Measurements from ENCODE around the gene CYBA.
A peak's percentile ranks its signal among the peaks of the same experiment; 100 is the strongest.

CYBA gene

DNA sequence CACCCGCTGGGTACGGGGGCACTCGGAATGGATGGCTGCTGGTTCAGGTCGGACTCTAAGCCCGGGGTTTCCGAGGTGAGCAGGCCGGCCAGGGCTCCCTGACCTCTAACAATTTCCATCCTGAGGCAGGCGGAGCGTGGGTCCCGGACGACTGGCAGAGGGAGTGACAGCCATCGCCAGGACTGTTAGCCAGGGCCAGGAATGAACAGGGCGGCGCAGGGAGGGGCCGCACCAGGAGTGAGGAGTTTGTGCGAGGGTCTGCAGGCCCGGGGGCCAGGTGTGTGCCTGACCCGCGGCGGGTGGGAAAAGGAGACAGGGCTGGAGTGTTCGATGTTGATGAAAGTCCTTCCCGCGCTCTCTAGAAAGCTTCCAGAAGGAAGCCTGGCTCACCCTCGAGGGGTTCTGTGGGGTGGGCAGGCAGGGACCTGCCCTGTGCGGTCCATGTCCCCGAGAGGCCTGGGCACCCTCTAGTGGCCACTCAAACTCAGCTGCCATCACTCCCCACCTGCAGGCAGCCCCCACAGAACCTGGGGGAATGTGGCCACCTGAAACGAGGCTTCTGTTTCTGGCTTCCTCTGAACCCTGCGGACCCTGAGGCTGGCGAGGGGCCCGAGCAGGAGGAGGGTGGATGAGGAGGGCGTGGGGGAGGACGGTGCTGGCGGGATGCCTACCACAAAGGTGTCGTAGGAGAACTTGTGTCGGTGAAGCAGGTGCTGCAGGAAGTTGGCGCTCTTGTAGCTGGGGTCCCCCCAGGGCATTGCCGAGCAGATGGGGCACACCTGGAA lies 47.2 kb upstream of the CYBA start:
- Histone ChIP-seq H3K27ac (ENCODE audit: low read length) (no peak overlapping the region), H3K4me1 (ENCODE audit: low read length) (peaks cover 17% of the 10 kb centered on the region), H3K4me3 (ENCODE audit: low read length) (no peak overlapping the region), H3K79me2 (ENCODE audit: low read length) (peaks cover 10% of the 10 kb centered on the region; the same call in 1 of the 2 replicates), H3K27me3 (ENCODE audit: low read depth, low read length) (no peaks in the 10 kb centered on the region), H2AFZ (ENCODE audit: low read depth, low read length) (no peak overlapping the region), H3K4me2 (ENCODE audit: low read length) (no peak overlapping the region), H4K20me1 (ENCODE audit: insufficient read depth, low read length) (no peaks in the 10 kb centered on the region), H3K36me3 (replicated peaks; ENCODE audit: low read depth, low read length) (peaks cover 14% of the 10 kb centered on the region), H3K9ac (ENCODE audit: low read length) (no peak overlapping the region), H3K9me3 (ENCODE audit: insufficient read depth, low read length) (no peaks in the 10 kb centered on the region)
- no peak for TF ChIP-seq EZH2phosphoT487 (IDR thresholded peaks at IDR 0.05; ENCODE audit: low read depth)
- TF ChIP-seq, protein P1, sequence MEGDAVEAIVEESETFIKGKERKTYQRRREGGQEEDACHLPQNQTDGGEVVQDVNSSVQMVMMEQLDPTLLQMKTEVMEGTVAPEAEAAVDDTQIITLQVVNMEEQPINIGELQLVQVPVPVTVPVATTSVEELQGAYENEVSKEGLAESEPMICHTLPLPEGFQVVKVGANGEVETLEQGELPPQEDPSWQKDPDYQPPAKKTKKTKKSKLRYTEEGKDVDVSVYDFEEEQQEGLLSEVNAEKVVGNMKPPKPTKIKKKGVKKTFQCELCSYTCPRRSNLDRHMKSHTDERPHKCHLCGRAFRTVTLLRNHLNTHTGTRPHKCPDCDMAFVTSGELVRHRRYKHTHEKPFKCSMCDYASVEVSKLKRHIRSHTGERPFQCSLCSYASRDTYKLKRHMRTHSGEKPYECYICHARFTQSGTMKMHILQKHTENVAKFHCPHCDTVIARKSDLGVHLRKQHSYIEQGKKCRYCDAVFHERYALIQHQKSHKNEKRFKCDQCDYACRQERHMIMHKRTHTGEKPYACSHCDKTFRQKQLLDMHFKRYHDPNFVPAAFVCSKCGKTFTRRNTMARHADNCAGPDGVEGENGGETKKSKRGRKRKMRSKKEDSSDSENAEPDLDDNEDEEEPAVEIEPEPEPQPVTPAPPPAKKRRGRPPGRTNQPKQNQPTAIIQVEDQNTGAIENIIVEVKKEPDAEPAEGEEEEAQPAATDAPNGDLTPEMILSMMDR (IDR thresholded peaks at IDR 0.05; ENCODE audit: low read depth, low read length): peak; percentile 47

DNA sequence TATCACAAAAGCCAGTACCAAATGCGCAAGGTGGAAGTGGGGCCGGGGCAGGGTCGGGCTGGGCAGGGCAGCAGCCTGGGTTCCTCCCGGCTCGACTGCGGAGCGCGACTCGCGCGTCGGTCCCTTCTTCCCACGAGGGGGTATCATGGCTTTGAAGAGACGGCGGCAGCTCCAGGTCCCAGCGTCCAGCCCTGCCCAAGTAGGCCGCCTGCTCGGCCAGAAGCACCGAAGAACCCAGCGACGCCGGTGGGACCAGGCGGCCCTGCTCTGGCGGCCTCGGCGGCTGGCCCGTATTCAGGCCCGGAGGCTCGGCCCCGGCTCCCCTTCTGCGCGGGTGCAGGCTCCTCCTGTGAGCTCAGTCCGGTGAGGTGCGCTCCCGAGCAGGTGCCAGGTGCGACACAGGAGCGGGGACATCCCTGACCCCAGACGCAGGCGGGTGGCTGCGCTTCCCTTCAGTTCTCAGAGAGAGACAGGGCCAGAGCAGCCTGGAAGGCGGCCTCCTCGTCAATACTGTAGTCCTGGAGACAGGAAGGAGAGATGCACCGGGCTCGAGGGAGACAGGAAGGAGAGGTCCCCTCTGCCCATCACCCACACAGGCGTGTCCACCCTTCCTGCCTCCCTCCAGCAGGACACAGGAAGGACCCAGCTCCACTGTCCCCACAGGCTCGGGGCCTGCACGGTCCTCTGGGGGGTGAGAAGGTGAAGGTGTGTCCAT lies 46.4 kb upstream of the CYBA start:
- TF ChIP-seq EZH2phosphoT487 (IDR thresholded peaks at IDR 0.05; ENCODE audit: low read depth): no peak
- H3K79me2 ChIP-seq (ENCODE audit: low read length): peaks cover 8% of the 10 kb centered on the region; the same call in 1 of the 2 replicates
- H3K36me3 ChIP-seq (replicated peaks; ENCODE audit: low read depth, low read length): peaks cover 14% of the 10 kb centered on the region
- H3K9ac ChIP-seq (ENCODE audit: low read length): no peak overlapping the region
- H3K27ac ChIP-seq (ENCODE audit: low read length): no peak overlapping the region
- H3K4me1 ChIP-seq (ENCODE audit: low read length): peaks cover 18% of the 10 kb centered on the region
- H4K20me1 ChIP-seq (ENCODE audit: insufficient read depth, low read length): no peaks in the 10 kb centered on the region
- H2AFZ ChIP-seq (ENCODE audit: low read depth, low read length): no peak overlapping the region
- peaks cover 2% of the 10 kb centered on the region; the same call in 1 of the 2 replicates for H3K27me3 ChIP-seq (ENCODE audit: low read depth, low read length)
- no peak overlapping the region for H3K4me3 ChIP-seq (ENCODE audit: low read length)
- no peaks in the 10 kb centered on the region for H3K9me3 ChIP-seq (ENCODE audit: insufficient read depth, low read length)
- H3K4me2 ChIP-seq (ENCODE audit: low read length): no peak overlapping the region

DNA sequence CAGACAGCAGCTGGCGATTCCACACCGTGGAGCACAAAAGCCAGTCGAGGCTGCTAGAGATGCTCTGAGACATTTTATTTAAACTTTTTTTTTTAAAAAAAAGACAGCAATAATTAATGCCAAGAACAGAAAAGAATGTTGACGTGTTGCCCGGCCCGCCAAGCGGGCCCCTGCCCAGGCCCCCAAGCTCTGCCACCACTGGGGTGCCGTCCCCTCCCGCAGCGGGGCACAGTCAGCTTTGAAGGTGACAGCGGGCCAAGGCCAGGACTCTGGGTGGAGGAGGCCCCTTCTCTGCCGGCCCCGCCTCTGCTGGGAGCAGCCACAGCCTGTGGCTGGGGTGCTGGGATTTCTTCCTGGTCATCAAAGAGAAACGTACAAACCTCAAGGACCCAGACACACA lies 45.6 kb upstream of the CYBA start:
- Histone ChIP-seq H3K27me3 (ENCODE audit: low read depth, low read length) (peaks cover 4% of the 10 kb centered on the region; the same call in 1 of the 2 replicates), H2AFZ (ENCODE audit: low read depth, low read length) (no peak overlapping the region), H3K79me2 (ENCODE audit: low read length) (peaks cover 3% of the 10 kb centered on the region; the same call in 1 of the 2 replicates), H3K27ac (ENCODE audit: low read length) (no peak overlapping the region), H4K20me1 (ENCODE audit: insufficient read depth, low read length) (no peaks in the 10 kb centered on the region), H3K4me1 (ENCODE audit: low read length) (peaks cover 18% of the 10 kb centered on the region), H3K36me3 (replicated peaks; ENCODE audit: low read depth, low read length) (peaks cover 11% of the 10 kb centered on the region), H3K9me3 (ENCODE audit: insufficient read depth, low read length) (no peaks in the 10 kb centered on the region), H3K4me2 (ENCODE audit: low read length) (no peak overlapping the region), H3K9ac (ENCODE audit: low read length) (no peak overlapping the region), H3K4me3 (ENCODE audit: low read length) (no peak overlapping the region)
- no peak for TF ChIP-seq EZH2phosphoT487 (IDR thresholded peaks at IDR 0.05; ENCODE audit: low read depth)
- TF ChIP-seq, protein P1 (IDR thresholded peaks at IDR 0.05; ENCODE audit: low read depth, low read length): no peak

DNA sequence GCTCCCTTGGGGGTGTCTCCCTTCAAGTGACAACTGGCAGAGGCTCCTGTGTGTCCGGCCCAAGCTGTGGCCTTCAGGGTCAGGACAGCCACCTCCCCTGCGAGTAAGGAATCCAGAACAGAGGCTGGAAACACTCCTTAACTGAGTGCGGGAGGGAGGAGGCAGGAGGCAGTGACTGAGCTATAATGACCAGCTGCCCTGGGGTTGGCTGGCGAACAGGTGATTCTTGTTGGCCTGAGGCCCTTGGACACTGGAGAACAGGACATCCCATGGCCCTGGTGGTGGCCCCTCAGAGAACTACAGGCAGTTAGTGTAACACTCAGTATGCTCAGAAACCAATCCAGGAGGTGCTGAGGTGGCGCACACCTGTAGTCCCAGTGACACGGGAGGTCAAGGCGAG lies 44.9 kb upstream of the CYBA start:
- H4K20me1 ChIP-seq (ENCODE audit: insufficient read depth, low read length): no peaks in the 10 kb centered on the region
- no peak overlapping the region for H2AFZ ChIP-seq (ENCODE audit: low read depth, low read length)
- peaks cover 12% of the 10 kb centered on the region for H3K4me1 ChIP-seq (ENCODE audit: low read length)
- peaks cover 11% of the 10 kb centered on the region for H3K36me3 ChIP-seq (replicated peaks; ENCODE audit: low read depth, low read length)
- no peak overlapping the region for H3K4me3 ChIP-seq (ENCODE audit: low read length)
- peaks cover 4% of the 10 kb centered on the region; the same call in 1 of the 2 replicates for H3K27me3 ChIP-seq (ENCODE audit: low read depth, low read length)
- H3K9ac ChIP-seq (ENCODE audit: low read length): no peak overlapping the region
- H3K27ac ChIP-seq (ENCODE audit: low read length): no peak overlapping the region
- TF ChIP-seq EZH2phosphoT487 (IDR thresholded peaks at IDR 0.05; ENCODE audit: low read depth): no peak
- TF ChIP-seq, protein P1 (IDR thresholded peaks at IDR 0.05; ENCODE audit: low read depth, low read length): no peak
- H3K4me2 ChIP-seq (ENCODE audit: low read length): no peak overlapping the region
- H3K79me2 ChIP-seq (ENCODE audit: low read length): no peaks in the 10 kb centered on the region
- H3K9me3 ChIP-seq (ENCODE audit: insufficient read depth, low read length): no peaks in the 10 kb centered on the region

Data from OCI-LY3 (cell line).